NCI-H526 treated with DMSO at 0.1 percent for 48 hours (cell line): ENCODE results near the gene MAP2K1.

Experiments
- DNase-seq: peaks from one replicate; lab custom pipeline; 2025; lab: John Stamatoyannopoulos, UW

MAP2K1 gene

DNA sequence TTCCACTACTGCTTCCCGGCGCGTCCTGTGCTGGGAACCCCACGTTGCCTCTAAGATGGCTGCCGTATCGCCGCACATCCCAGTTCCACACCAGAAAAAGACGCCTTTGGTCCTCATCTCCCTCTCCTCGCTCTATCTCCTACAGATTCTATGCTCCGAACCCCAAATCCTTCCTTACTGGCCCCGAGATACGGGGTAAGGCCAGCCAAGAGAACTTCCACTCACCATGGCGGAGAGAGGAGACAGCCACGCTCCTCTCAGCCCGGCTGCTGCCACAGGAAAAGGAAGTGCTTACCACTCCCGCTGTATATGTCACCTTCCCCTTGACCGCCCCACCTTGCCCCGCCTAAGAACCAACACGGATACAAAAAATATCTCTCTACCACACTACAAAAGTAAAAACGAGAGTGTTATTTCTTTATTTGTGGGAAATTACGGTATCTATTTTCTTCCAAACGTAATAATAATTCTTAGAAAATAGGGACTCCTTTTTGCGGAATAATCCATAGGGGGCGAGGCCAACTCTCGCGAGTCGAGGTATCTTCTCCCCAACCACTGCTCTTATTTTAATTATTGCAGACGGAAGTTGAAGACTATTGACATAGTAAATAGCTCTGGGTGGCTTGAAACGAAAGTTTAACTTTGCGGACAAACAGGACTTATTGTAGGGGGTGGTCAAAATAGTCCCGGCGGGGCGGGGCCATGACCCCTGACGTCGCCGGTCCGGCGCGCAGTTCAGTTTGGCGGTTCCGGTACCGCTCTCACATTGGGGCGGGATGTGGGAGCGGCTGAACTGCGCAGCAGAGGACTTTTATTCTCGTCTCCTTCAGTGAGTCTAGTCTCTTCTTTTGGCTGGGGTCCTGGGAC is 118.1 kb downstream of the MAP2K1 start, which contains the start of the genes RPL4 and ZWILCH:
TSS of gene RPL4 (minus strand) at position 293 of the 867 bp plus-strand sequence. CDS start at position 228, 65 bp downstream.
TSS of gene ZWILCH (plus strand) at position 764 of the 867 bp plus-strand sequence. CDS start at position 777, 13 bp downstream.
- DNase-seq: peak; percentile 88

DNA sequence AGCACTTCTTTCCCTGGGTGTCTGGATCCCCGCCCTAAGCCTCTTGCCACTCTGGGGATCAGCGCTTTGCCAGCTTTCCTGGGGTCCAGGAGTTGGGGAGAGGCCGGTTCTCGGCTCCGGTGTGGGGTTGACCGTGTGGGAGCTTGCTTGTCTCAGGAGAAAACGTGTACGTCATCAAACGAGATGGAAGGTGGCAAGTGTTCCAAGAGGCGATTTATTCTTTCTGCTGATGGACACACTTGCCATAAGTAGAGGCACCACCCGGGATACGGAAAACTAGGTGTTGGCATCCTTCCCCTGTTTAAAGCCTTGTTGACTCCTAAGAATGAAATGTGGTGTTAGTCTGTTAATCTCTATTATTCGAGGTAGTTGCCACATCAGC is 118.7 kb downstream of the MAP2K1 start:
- DNase-seq: no peak

DNA sequence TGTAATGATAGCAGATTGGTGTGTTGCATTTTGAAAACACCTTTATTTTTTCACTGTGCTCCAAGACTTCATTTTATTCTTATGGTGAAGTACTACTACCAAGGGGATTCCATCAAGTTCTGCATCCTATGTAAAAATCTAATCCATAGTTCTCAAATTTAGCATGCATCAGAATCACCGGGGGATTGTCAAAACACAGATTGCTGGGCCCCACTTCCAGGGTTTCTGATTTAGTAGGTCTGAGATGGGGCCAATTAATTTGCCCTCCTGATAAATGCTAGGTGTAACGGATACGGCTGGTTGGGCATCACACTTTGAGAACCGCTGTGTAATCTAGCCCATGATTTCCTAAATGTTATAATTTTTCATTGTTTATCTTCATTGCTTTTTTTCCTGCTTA is 119.1 kb downstream of the MAP2K1 start:
- DNase-seq: no peak

DNA sequence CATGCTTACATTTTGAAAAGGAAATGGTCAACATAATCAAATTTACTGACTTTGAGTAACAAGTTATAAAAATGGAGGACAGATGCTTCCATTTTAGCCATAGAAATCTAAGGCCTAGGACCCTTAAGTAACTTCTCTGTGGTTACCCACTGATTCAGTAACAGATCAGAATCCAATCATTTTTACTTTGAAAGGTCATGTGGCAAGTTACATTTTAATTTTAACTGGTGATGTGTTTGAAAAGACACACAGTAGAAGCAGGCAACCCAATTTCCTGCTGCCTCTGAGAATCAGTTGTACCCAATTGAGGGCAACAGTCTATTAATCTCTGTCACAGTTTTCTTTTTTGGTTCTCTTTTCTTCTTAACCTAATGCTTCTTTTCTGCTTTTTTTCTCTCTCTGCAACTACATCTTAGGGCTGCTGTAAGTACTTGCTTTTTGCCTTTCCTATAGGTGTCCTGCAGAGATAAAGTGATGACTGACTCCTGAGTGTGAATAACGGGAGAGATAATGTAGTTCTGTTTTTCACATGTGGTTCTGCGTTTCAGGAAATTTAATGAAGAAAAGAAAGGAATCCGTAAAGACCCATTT is 121.7 kb downstream of the MAP2K1 start:
- no peak for DNase-seq

DNA sequence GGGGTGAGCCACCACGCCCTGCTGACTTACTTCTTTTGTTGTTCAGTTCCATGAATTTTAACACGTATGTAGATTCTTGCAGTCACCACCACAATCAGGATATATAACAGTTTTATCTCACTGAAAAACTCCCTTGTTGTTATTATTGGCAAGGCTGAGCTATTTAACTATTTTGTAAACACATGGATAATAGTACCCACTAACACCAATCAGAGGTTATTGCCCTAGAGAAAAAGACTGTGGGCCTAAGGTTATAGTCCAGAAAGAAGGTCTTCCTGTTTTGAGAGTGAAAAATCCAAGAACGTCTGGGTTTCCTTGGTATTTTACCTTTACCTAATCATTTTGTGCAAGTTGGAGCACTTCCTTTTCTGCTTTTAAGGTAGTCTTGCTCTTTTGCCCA is 127.9 kb downstream of the MAP2K1 start:
- DNase-seq: no peak

DNA sequence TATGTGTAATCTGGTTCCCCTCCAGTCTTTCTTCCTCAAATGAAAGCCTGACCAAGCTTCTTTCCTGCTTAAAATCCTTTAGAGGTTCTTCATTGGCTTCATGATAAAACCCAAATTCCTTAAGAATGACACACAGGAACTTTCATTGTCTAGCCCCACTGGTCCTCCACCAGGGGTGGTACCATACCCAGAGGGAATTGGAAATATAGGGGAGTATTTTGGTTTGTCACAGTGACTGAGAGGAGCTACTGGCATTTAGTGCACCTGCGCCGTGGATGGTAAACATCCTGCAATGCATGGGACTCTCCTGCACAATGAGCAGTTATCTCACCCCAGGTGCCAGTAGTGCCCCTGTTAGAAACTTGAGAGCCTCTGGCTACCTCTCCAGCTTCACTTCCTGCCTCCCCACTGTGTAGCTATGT is 129.2 kb downstream of the MAP2K1 start:
- no peak for DNase-seq

DNA sequence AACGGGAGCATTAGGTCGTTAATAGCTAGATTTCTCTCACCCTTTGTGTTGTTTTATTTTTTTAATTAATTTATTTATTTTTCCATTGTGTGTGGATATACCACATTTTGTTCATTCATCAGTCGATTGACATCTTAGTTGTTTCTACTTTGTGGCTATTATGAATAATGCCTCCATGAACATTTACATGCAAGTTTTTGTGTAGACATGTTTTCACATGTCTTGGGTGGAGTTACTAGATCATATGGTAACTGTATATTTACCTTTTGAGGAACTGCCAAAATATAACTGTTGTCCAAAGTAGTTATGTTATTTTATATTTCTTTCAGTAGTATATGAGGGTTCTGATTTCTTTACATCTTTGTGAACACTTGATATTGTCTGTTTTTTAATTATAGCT is 137.2 kb downstream of the MAP2K1 start:
- no peak for DNase-seq

DNA sequence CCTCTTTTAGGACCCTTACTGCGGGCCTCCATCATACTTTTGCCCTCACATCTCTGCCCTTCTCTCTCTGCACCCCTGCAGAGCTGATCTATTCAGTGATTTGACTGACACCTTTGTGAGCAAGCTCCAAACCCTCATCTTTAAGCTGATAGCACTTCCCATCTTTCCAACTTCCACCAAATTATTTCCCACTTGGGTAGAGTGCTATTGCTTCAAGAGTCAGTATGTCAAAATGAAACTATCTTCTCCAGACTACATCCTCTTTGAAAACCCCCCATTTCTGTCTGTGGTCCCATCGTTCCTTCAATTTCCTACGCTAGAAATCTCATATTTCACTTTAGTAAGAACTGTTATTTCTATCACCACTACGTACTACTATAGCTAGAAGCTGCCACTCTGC is 138.1 kb downstream of the MAP2K1 start:
- DNase-seq: no peak

DNA sequence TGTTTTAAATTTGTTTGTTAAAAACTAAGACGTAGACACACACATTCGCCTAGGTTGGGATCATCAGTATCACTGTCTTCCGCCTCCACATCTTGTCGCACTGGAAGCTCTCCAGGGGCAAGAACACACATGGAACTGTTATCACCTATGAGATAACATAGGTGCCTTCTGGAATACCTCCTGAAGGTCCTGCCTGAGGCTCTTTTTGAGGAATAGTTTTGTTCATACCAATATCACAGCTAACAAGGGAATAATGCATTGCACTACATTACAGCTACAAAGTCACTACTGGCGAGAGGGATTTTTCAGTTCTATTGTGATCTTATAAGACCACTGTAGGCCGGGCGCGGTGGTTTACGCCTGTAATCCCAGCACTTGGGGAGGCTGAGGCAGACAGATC is 148.3 kb downstream of the MAP2K1 start:
- DNase-seq: no peak
